8988T (cell line): ENCODE results near the gene MMP14.
"Not testable (repeated sequence)": the region's sequence is repeated elsewhere in the genome, so short reads cannot be mapped to it uniquely, and the experiment has no call there.

Experiments
- DNase-seq: peaks from one replicate; pipeline ENCODE4 v3.0.0; 2011

The MMP14 gene

GRCh38 chr14:22814941-22815713, 21.3 kb upstream of the MMP14 start, which contains the start of gene SLC7A7:
Gene SLC7A7, minus strand, starts transcription at chr14:22815435. Its CDS starts 2,037 bp downstream, at chr14:22813398.
- DNase-seq = no peak

- no peak for DNase-seq
Observed at GRCh38 chr14:22819151-22819988, 17.0 kb upstream of the MMP14 start.

GRCh38 chr14:22820731-22821130, 15.7 kb upstream of the MMP14 start:
- DNase-seq = no peak

GRCh38 chr14:22821193-22822015, 15.0 kb upstream of the MMP14 start:
- DNase-seq = no peak

- DNase-seq = no peak
Observed at GRCh38 chr14:22822016-22822570, 14.3 kb upstream of the MMP14 start.

- DNase-seq = peak; percentile 49
Observed at GRCh38 chr14:22822571-22823098, 13.8 kb upstream of the MMP14 start.

- no peak for DNase-seq
Observed at GRCh38 chr14:22824711-22825359, 11.6 kb upstream of the MMP14 start.

GRCh38 chr14:22829076-22829660, 7.2 kb upstream of the MMP14 start:
- not testable (repeated sequence) for DNase-seq

GRCh38 chr14:22829661-22830442, 6.5 kb upstream of the MMP14 start, which contains the start of gene MRPL52:
Gene MRPL52, plus strand, starts transcription at chr14:22829887. Its CDS starts 26 bp downstream, at chr14:22829913.
- peak; percentile 62 for DNase-seq

- DNase-seq = no peak
Observed at GRCh38 chr14:22830443-22831010, 5.9 kb upstream of the MMP14 start.

- no peak for DNase-seq
Observed at GRCh38 chr14:22835505-22835904, 880 bp upstream of the MMP14 start.

- no peak for DNase-seq
Observed at GRCh38 chr14:22837114-22837749, 847 bp downstream of the MMP14 start.

GRCh38 chr14:22837750-22838538, 1.6 kb downstream of the MMP14 start:
- DNase-seq = no peak

- DNase-seq = no peak
Observed at GRCh38 chr14:22838631-22839041, 2.3 kb downstream of the MMP14 start.

- DNase-seq = no peak
Observed at GRCh38 chr14:22839159-22839779, 2.9 kb downstream of the MMP14 start.

GRCh38 chr14:22841311-22841710, 4.9 kb downstream of the MMP14 start:
- no peak for DNase-seq

GRCh38 chr14:22841769-22842168, 5.4 kb downstream of the MMP14 start:
- no peak for DNase-seq
